K562 (cell line): ENCODE data around the gene USP13. TPM values are rescaled to one million over a fixed set of nuclear protein-coding genes. Genes with fewer than 3 reads are reported as not detected.

Experiments used
- ATAC-seq: fragments of 200-7000 bp; cut with Tn5 transposase; 3 replicates; pipeline ENCODE4 v1.9.1; 2020; ENCODE audit warnings: moderate library complexity
- BruUV-seq: library from RNA; stranded (reverse); fragments of 400-500 nt; replicated peaks from 2 replicates; lab custom pipeline; 2021; lab: Mats Ljungman, UMichigan
- CTCF ChIA-PET: fragments of 300-600 bp; formaldehyde crosslinking; extraction: SDS; loops from one replicate; lab custom pipeline; 2021; ENCODE audit warnings: low intra/inter-chr PET ratio; lab: Yijun Ruan, JAX
- POLR2A ChIA-PET: fragments of 300-600, 350-650 bp; sonication (Branson Sonifier 250); formaldehyde crosslinking; extraction: SDS; loops from one replicate; lab custom pipeline; 2021; ENCODE audit warnings: antibody characterized with exemption, inconsistent platforms; lab: Yijun Ruan, JAX
- DNase-seq, 4 experiments: peaks; one replicate each; pipeline versions ENCODE4 v3.0.0 to v3.0.0-alpha.2; 2011 to 2018; ENCODE audit warnings: low spot score in 3 of 4, mixed read lengths in 3 of 4; ENCODE audit errors: extremely low read depth in 1 of 4
- FAIRE-seq: peaks from 2 replicates; lab custom pipeline; 2011; peaks lifted over from hg19 to GRCh38; lab: Jason Lieb, UNC
- H2AFZ ChIP-seq: 2 replicates; pipeline ENCODE4 v1.6.0; 2011; ENCODE audit warnings: low read depth, low read length, control low read depth, inconsistent platforms
- H3K27ac ChIP-seq: fragments of 200-600 bp; 3 replicates; pipeline ENCODE4 v1.8.0; 2011; ENCODE audit warnings: low read depth, mild to moderate bottlenecking, control low read depth, inconsistent platforms, low read length, moderate library complexity, mixed read lengths; ENCODE audit errors: extremely low read depth
- H3K27me3 ChIP-seq, 2 experiments: fragments of 300-600 bp in 1 of 2; 2 replicates in 1 of 2; 3 replicates in 1 of 2; pipeline versions ENCODE4 v1.6.0 to v1.8.0; 2011; ENCODE audit warnings: inconsistent platforms in 2 of 2, low read length in 2 of 2, mild to moderate bottlenecking in 1 of 2, mixed read lengths in 1 of 2, moderate library complexity in 1 of 2; ENCODE audit not compliant: control insufficient read depth in 2 of 2, insufficient read depth in 2 of 2
- H3K36me3 ChIP-seq: fragments of 300-600 bp; 3 replicates; pipeline ENCODE4 v1.8.0; 2011; ENCODE audit warnings: mild to moderate bottlenecking, low read length, inconsistent platforms; ENCODE audit not compliant: control insufficient read depth, insufficient read depth
- H3K4me1 ChIP-seq, 2 experiments: fragments of 200-600 bp in 1 of 2; replicated peaks in 1 of 2; 2 replicates in 1 of 2; 3 replicates in 1 of 2; pipeline versions ENCODE4 v1.5.1 to v1.8.0; 2011; ENCODE audit warnings: inconsistent platforms in 2 of 2, low read length in 2 of 2, mild to moderate bottlenecking in 1 of 2, mixed read lengths in 1 of 2, moderate library complexity in 1 of 2; ENCODE audit not compliant: control insufficient read depth in 2 of 2, insufficient read depth in 2 of 2
- H3K4me2 ChIP-seq: 2 replicates; pipeline ENCODE4 v1.6.1; 2011; ENCODE audit warnings: low read length, control low read depth, inconsistent platforms, mixed read lengths; ENCODE audit not compliant: insufficient read depth
- H3K4me3 ChIP-seq: fragments of 200-600 bp; sonication (generic), shearing (Covaris generic); 2 replicates; pipeline ENCODE4 v1.5.1; 2016; ENCODE audit warnings: control low read depth, inconsistent platforms
- H3K79me2 ChIP-seq: fragments of 200-600 bp; 3 replicates; pipeline ENCODE4 v1.8.0; 2011; ENCODE audit warnings: low read length, inconsistent platforms; ENCODE audit not compliant: control insufficient read depth, insufficient read depth
- H3K9ac ChIP-seq, 2 experiments: 2 replicates each; pipeline versions ENCODE4 v1.6.0 to v1.6.1; 2011; ENCODE audit warnings: low read depth in 2 of 2, low read length in 2 of 2, control low read depth in 1 of 2, inconsistent platforms in 1 of 2, mild to moderate bottlenecking in 1 of 2, mixed read lengths in 1 of 2; ENCODE audit not compliant: insufficient read depth in 1 of 2
- H3K9me1 ChIP-seq: one replicate; pipeline ENCODE4 v1.6.0; 2011; ENCODE audit warnings: inconsistent platforms, mild to moderate bottlenecking, low read length, moderate library complexity; ENCODE audit not compliant: control insufficient read depth, insufficient read depth
- H3K9me3 ChIP-seq: replicated peaks from 2 replicates; pipeline ENCODE4 v1.5.1; 2011; ENCODE audit warnings: low read depth, low read length, inconsistent platforms; ENCODE audit not compliant: control insufficient read depth, insufficient read depth
- H4K20me1 ChIP-seq: replicated peaks from 2 replicates; pipeline ENCODE4 v1.6.1; 2011; ENCODE audit warnings: low read length, inconsistent platforms, mixed read lengths; ENCODE audit not compliant: control insufficient read depth, insufficient read depth
- ATF1 ChIP-seq, 2 experiments: fragments of 450-650 bp in 1 of 2; IDR thresholded peaks; 2 replicates each; pipeline ENCODE4 v1.6.1; 2016; ENCODE audit warnings: missing compliant biosample characterization in 1 of 2, missing genetic modification characterization in 1 of 2
- CHD2 ChIP-seq: IDR thresholded peaks from 2 replicates; pipeline ENCODE4 v1.6.1; 2011; ENCODE audit warnings: low read depth, low read length
- DIDO1 ChIP-seq: fragments of 450-650 bp; IDR thresholded peaks from 2 replicates; pipeline ENCODE4 v1.6.1; 2016; ENCODE audit warnings: low read depth, missing biosample characterization, missing genetic modification characterization
- EP400 ChIP-seq: fragments of 450-650 bp; IDR thresholded peaks from 2 replicates; pipeline ENCODE4 v1.6.1; 2017; ENCODE audit warnings: antibody characterized with exemption, mild to moderate bottlenecking, moderate library complexity
- FOXK1 ChIP-seq: sonication (generic); formaldehyde crosslinking; IDR thresholded peaks from 2 replicates; pipeline ENCODE4 v1.8.0; 2022; ENCODE audit warnings: missing genetic modification reagents, mild to moderate bottlenecking, borderline replicate concordance
- MEF2A ChIP-seq: IDR thresholded peaks from 2 replicates; pipeline ENCODE4 v1.6.1; 2011; ENCODE audit warnings: low read depth, mild to moderate bottlenecking, low read length, moderate library complexity; ENCODE audit not compliant: control insufficient read depth
- SREBF2 ChIP-seq: sonication (generic); formaldehyde crosslinking; IDR thresholded peaks from 2 replicates; pipeline ENCODE4 v1.4.0; 2020; ENCODE audit warnings: mild to moderate bottlenecking, missing genetic modification reagents
- TCF7 ChIP-seq: sonication (generic); IDR thresholded peaks from 2 replicates; pipeline ENCODE4 v1.6.1; 2016; ENCODE audit warnings: antibody characterized with exemption, borderline replicate concordance
- ZBTB11 ChIP-seq, 3 experiments: fragments of 200-800 bp in 1 of 3; fragments of 250-450 bp in 1 of 3; fragments of 450-650 bp in 1 of 3; sonication (Bioruptor Pico) in 1 of 3; sonication (Bioruptor generic) in 1 of 3; formaldehyde crosslinking in 1 of 3; IDR thresholded peaks; 2 replicates each; pipeline versions ENCODE4 v1.6.1 to v1.8.0; 2016 to 2022; ENCODE audit warnings: mild to moderate bottlenecking in 2 of 3, missing genetic modification characterization in 2 of 3, missing compliant biosample characterization in 1 of 3, moderate library complexity in 1 of 3
- ZC3H11A ChIP-seq: IDR thresholded peaks from 2 replicates; pipeline ENCODE4 v1.6.1; 2012; ENCODE audit warnings: low read depth, low read length, improper control_type of control experiment
- ZKSCAN1 ChIP-seq: fragments of 150-350 bp; IDR thresholded peaks from 2 replicates; pipeline ENCODE4 v1.6.1; 2016; ENCODE audit warnings: low read depth, low read length
- ZNF57 ChIP-seq: fragments of 450-650 bp; formaldehyde crosslinking; IDR thresholded peaks from 2 replicates; pipeline ENCODE4 v1.4.0; 2020; ENCODE audit warnings: mild to moderate bottlenecking, moderate library complexity
- ZZZ3 ChIP-seq: fragments of 450-650 bp; IDR thresholded peaks from 2 replicates; pipeline ENCODE4 v1.6.1; 2016; ENCODE audit warnings: antibody characterized with exemption, mild to moderate bottlenecking, moderate library complexity
- WGBS: fragments of 100-300 bp; shearing (Covaris generic); methylation state at CpG from one replicate; pipeline ENCODE4 v1.1.6; 2016; ENCODE audit warnings: low coverage, mixed read lengths; ENCODE audit not compliant: insufficient coverage; ENCODE audit errors: missing lambda C conversion rate; 5-methylcytosine and 5-hydroxymethylcytosine counted together
- in situ Hi-C: fragments of 300-500 bp; cut with MboI; formaldehyde crosslinking; loops from 4 replicates; pipeline ENCODE4 v1.15.0; 2018; ENCODE audit warnings: inconsistent platforms, mixed read lengths
- intact Hi-C: fragments of 100-400 bp; cut with micrococcal nuclease; formaldehyde crosslinking; loops from 2 replicates; pipeline ENCODE4 v1.14.2; 2022
- polyA plus RNA-seq, 8 experiments: library from polyadenylated mRNA; depleted of rRNA in 4 of 8; stranded (reverse) in 5 of 8; unstranded in 3 of 8; fragments of >200 nt; fragmentation: Nextera tagmentation in 2 of 8; fragmentation: Illumina TruSeq in 1 of 8; extraction: Ambion mirVana in 2 of 8; extraction: Trizol in 1 of 8; gene quantifications; 2 replicates each; pipeline versions ENCODE4 v1.2.1 to v1.2.3, GENCODE V29; 2011 to 2014; ENCODE audit warnings: inconsistent platforms in 1 of 8, missing spikeins in 1 of 8
- total RNA-seq, 7 experiments: library from RNA; depleted of rRNA in 6 of 7; stranded (reverse); fragments of >200 nt in 6 of 7; fragmentation: Illumina TruSeq in 2 of 7; extraction: Trizol in 2 of 7; gene quantifications; 2 replicates each; pipeline versions ENCODE4 v1.2.1 to v1.2.3, GENCODE V29; 2011 to 2021; ENCODE audit warnings: low replicate concordance in 1 of 7

Gene USP13
- total and polyA plus RNA-seq, 9 of the 15 experiments (the other 6 are each of a cell fraction or from before 2014, with no cell fraction given) = 0.11 to 2.3 (median 0.51) TPM

- intact Hi-C loops = no loop called here
- WGBS = 0% methylated on average over 4 of the region's 4 CpGs
- no peak overlapping the region for H3K4me2 ChIP-seq
- in situ Hi-C loops = no loop called here
- no peak overlapping the region for H2AFZ ChIP-seq
- H3K9ac ChIP-seq = no peak overlapping the region
- no peak overlapping the region for H3K27ac ChIP-seq
- H3K36me3 ChIP-seq = no peaks in the 10 kb centered on the region
- ATAC-seq (no peak), FAIRE-seq (no peak), DNase-seq (no peak)
- no peaks in the 10 kb centered on the region for H3K4me1 ChIP-seq
- H4K20me1 ChIP-seq = no peaks in the 10 kb centered on the region
- no peaks in the 10 kb centered on the region for H3K9me1 ChIP-seq
- TF ChIP-seq ZC3H11A (no peak), ZZZ3 (no peak), ZNF57 (no peak), DIDO1 (tag) (no peak)
- CTCF ChIA-PET = no interaction called here
- no peaks in the 10 kb centered on the region for H3K79me2 ChIP-seq
- POLR2A ChIA-PET = no interaction called here
- BruUV-seq = no TSS peak
- H3K9me3 ChIP-seq = no peaks in the 10 kb centered on the region
- H3K27me3 ChIP-seq = no peaks in the 10 kb centered on the region
- H3K4me3 ChIP-seq = no peak overlapping the region
These were observed 143.6 kb downstream of the USP13 start for GRCh38 chr3:179796421-179796820.

GRCh38 chr3:179797192-179797591 is 144.4 kb downstream of the USP13 start:
- no peaks in the 10 kb centered on the region for H4K20me1 ChIP-seq
- H3K27ac ChIP-seq = no peak overlapping the region
- H3K27me3 ChIP-seq = no peaks in the 10 kb centered on the region
- H3K9me1 ChIP-seq = no peaks in the 10 kb centered on the region
- no peak overlapping the region for H2AFZ ChIP-seq
- ATAC-seq = no peak
- H3K4me2 ChIP-seq = no peak overlapping the region
- H3K79me2 ChIP-seq = no peaks in the 10 kb centered on the region
- H3K4me1 ChIP-seq = no peaks in the 10 kb centered on the region
- DNase-seq = no peak
- H3K4me3 ChIP-seq = no peak overlapping the region
- ChIA-PET CTCF (no interaction called here), POLR2A (no interaction called here)
- 0% methylated on average over 1 of the region's 1 CpG for WGBS
- no peaks in the 10 kb centered on the region for H3K36me3 ChIP-seq
- no peaks in the 10 kb centered on the region for H3K9me3 ChIP-seq
- H3K9ac ChIP-seq = no peak overlapping the region
- no TSS peak for BruUV-seq
- FAIRE-seq = no peak
- intact Hi-C loops = no loop called here
- in situ Hi-C loops = no loop called here
- TF ChIP-seq TCF7 (no peak), ATF1 (CRISPR knock-in tag; IDR thresholded peaks at IDR 0.05) (no peak), ATF1 (tag; IDR thresholded peaks at IDR 0.05) (no peak), SREBF2 (CRISPR knock-in tag) (no peak), MEF2A (no peak), ZBTB11 (CRISPR knock-in tag; IDR thresholded peaks at IDR 0.05) (no peak), EP400 (no peak), CHD2 (no peak), FOXK1 (CRISPR knock-in tag) (no peak), ZKSCAN1 (no peak)
